Left hindlimb (tissue), 1 donor: Measurements from ENCODE around the gene FGD2.

Experiments
- DNase-seq: peaks from one replicate; pipeline ENCODE4 v3.0.0-alpha.2; 2018

Gene FGD2

GRCh38 chr6:37018198-37019064, 13.0 kb downstream of the FGD2 start:
- peak; percentile 92 for DNase-seq

DNA sequence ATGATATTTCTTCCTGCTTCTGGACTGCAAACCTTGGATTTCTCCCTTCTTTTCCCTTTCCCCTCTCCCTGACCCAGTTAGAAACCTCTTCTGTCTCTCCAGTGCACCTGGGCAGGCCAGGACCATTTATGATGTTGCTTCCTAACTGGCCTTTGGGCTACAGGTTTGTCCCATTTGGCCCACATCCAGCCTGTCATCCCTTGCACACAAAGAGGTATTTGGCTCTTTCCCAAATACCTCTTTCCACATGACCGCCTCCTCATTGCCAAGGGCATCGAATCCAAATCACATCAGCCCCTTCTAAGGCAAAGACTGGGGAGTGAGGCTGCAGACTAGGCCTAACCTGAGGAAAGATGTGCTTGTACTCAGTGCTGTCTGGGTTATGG, 13.6 kb downstream of the FGD2 start:
- peak; percentile 27 for DNase-seq

GRCh38 chr6:37020381-37020780, 14.9 kb downstream of the FGD2 start:
- DNase-seq = no peak

DNA sequence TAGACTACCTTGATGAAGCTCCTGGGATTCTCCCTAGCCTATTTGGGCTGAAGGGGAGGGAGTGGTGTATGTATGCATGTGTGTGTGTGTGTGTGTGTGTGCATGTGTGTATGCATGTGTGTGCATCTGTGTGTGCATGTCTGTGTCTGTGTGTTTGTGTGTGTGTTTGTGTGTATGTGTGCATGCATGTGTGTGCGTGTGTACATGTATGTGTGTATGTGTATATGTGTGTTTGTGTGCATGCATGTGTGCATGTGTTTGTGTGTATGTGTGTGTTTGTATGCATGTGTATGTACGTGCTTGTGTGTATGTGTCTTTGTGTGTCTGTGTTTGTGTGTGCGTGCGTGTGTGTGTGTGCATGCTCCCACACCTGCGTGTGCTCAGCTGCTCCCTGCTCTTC, 15.4 kb downstream of the FGD2 start:
- DNase-seq = peak; percentile 29

- peak; percentile 30 for DNase-seq
Observed at GRCh38 chr6:37021356-37022129, 16.1 kb downstream of the FGD2 start.

DNA sequence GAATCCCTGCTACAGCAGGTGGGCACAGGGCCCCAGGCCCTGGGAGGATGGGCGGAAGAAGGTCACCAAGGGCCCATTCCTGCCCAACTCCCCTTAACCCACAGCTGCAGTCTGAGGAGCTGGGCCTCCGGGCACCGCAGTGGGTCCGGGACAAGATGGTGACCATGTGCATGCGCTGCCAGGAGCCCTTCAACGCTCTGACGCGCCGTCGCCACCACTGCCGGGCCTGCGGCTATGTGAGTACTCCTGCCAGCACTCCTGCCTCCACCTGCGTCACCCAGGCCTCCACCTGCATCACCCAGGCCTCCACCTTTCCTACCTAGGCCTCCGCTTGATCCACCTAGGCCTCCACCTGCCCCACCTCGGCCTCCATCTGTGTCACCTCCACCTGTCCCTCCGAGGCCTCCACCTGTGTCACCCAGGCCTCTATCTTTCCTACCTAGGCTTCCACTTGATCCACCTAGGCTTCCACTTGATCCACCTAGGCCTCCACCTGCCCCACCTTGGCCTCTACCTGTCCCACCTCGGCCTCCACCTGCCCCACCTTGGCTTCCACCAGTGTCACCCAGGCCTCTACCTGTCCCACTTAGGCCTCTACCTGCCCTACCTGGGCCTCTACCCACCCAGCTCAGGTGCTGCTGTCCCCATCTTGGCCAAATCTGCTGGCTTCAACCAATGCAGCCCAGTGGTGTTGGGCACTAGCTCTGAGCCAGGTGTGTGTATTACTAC, 16.8 kb downstream of the FGD2 start:
- peak; percentile 38 for DNase-seq

DNA sequence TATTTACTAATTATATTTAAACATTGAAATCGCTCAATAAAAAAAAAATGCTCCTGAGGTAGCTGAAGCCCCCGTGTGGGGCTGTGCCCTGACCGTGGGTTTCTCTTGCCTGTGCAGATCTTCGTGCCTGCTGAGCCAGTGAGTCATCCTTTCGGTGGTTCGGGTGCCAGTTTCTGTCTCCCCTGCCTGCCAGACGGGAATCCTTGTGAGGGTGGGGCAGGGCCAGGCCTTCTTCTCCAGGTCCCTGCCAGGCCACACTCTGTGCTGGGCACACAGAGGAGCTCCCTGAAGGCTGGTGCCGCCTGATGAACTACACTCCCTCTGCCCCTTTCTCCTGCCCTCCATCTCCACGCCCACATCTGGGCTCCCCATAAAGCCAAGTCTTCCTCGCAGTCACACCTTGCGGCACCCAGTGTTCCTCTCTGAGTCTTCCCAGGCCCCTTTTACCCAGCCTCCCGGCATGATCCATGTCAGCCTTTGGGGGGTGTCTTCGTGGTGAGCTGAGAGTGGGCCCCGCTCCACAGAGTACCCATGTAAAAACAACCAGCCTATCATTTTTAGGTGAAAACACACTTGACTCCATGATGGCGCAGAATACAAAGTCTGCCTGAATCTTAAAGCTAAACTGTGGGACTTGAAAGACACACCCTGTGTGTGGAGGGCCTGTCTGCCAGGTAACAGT, 19.3 kb downstream of the FGD2 start:
- DNase-seq = peak; percentile 11

DNA sequence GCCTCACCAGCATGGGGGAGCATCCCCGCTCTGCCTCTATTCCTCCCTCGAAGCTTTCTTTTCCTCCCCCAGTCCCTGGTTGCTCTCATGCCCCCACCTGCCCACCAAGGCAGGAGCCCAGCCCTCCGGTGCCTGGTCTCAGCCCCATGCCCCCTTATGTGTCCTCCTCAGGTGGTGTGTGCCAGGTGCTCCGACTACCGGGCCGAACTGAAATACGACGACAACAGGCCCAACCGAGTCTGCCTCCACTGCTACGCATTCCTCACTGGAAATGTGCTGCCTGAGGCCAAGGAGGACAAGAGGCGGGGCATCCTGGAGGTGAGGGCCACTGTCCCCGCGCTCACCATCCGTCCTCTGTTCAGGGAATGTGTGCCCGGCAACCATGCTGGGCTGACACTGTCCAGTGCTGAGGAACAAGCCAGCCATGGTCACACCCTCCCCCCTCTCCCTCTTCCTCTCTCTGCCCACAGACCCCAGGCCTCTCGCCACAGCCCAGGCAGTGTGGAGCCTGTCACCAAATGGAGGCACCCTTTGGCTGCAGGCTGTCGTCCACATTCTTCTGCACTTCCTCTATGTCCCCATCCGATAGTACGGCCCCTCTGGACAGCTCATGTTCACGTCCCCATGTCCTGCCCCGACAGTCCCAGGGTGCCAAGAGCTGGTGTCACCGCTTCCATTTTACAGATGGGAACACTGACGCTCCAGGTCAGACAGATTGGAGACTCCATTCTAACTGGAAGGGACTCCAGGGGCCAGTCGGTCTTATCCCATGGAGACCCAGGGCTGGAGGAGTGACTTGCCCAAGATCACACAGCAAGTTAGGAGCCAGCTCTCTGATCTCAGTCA, 20.4 kb downstream of the FGD2 start:
- DNase-seq = peak; percentile 19

DNA sequence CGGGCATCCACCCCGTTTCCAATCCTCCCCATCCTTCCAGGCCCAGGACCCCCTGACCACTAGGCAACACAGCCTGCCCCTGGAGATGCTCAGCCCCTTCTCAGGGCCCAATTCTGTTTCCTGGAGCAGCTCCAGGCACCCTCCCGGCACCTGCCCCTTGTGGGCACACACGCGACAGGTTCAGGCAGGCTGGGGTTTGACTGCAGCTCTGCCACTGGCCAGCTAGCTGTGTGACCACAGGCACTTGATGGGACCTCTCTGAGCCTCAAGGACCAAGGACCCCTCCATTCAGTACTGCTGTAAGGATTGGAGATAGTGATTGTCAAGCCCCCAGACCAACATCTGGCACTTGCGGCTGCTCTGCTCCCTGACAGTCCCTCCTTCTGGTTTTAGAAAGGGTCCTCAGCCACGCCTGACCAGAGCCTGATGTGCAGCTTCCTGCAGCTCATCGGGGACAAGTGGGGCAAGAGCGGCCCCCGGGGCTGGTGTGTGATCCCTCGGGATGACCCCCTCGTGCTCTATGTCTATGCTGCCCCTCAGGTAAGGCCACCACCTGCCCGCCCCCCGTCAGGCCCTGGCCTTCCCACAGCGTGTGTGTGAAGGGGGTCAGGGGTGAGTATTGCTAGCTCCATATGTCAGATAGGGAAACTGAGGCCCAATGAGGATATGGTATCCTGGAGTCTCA, 21.7 kb downstream of the FGD2 start:
- DNase-seq = peak; percentile 30

- DNase-seq = peak; percentile 27
Observed at GRCh38 chr6:37027811-37028469, 22.5 kb downstream of the FGD2 start.

GRCh38 chr6:37029249-37029971, 24.0 kb downstream of the FGD2 start:
- peak; percentile 56 for DNase-seq

GRCh38 chr6:37030599-37030998, 25.1 kb downstream of the FGD2 start:
- no peak for DNase-seq

- DNase-seq = no peak
Observed at GRCh38 chr6:37032239-37032638, 26.8 kb downstream of the FGD2 start.

DNA sequence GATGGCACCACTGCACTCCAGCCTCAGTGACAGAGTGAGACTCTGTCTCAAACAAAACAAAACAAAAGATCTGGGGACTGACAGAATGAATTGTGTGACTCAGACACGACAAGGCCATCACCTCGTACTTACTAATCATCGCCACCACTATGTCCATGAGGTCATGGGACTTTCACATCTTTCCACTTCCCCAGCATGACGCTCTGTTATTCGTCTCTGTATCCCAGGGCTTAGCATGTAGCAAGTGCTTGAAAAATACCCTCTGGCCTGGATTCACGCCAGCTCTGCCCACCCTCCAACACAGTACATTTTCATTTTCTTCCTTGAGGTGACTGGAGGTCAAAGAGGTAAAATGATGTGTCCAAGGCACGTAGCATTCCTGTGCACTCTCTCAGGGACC, 27.8 kb downstream of the FGD2 start:
- no peak for DNase-seq

- DNase-seq = no peak
Observed at GRCh38 chr6:37033819-37034795, 28.7 kb downstream of the FGD2 start.

DNA sequence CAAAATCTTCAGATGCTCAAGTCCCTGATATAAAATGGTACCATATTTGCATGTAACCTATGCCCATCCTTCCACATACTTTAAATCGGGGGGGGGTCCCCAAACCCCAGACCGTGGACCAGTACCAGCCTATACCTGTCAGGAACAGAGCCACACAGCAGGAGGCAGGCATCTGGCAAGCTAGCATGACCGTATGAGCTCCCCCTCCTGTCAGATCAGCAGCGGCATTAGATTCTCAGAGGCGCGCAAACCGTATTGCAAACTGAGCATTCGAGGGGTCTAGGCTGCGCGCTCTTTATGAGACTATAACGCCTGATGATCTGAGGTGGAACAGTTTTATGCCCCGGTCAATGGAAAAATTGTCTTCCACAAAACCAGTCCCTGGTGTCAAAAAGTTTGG, 30.7 kb downstream of the FGD2 start:
- no peak for DNase-seq

- DNase-seq = peak; percentile 88
Observed at GRCh38 chr6:37038292-37039198, 33.1 kb downstream of the FGD2 start.

DNA sequence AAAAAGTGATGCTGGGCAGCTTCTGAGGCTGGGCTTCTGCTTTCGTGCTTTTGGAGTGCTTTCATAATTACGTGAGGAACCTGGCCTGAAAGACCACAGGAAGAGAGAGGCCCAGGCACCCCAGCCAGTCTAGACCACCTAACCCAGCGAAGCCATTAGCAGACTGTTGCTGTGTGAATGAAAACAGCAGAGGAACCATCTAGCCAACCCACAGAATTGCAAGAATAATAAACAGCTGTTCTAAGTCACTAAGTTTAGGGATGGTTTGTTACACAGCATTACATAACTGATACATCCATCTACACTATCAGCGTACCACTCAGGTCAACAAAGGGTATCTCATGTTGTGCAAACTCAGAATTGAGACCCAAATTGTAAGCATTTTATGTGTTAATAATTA, 34.5 kb downstream of the FGD2 start:
- DNase-seq = no peak
